Sigmoid colon (tissue), 4 donors: Measurements from ENCODE around the gene CTTN.

Experiments
- EP300 ChIP-seq, 4 donors: sonication (generic); formaldehyde crosslinking; IDR thresholded peaks; one replicate each; pipeline ENCODE4 v1.6.1; 2017; ENCODE audit warnings: antibody characterized with exemption in 4 of 4
- POLR2A ChIP-seq, 2 donors: fragments of 450-650 bp; IDR thresholded peaks; one replicate each; pipeline ENCODE4 v1.6.1; 2016; ENCODE audit warnings: antibody characterized with exemption in 2 of 2, mild to moderate bottlenecking in 2 of 2, moderate library complexity in 2 of 2
- TF ChIP-seq, protein P1 (sequence below), 4 experiments: fragments of 450-650 bp in 3 of 4; fragments of 200-600 bp in 1 of 4; IDR thresholded peaks; one replicate each; pipeline ENCODE4 v1.5.1; 2016 to 2019; ENCODE audit warnings: antibody characterized with exemption in 4 of 4, mild to moderate bottlenecking in 3 of 4, moderate library complexity in 2 of 4

DNA sequence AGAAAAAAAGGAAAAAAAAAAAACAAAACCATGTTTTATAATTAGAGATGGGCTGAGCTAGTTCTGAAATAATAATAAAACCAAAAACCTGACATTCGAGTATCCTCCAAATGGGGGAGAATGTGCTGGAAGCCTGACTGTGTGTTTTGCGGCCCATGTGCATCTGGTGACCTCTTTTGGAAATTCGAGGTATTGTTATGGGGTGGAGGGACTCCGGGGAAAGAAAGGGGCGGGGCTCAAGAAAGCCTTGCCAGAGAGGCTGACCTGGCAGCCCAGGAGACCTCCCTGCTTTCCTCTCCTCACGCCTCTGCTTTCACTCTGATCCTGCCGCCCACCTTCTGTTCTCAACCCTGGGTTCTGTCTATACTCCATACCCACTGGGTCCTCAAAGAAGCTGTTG lies 72.9 kb downstream of the CTTN start:
- TF ChIP-seq, protein P1, sequence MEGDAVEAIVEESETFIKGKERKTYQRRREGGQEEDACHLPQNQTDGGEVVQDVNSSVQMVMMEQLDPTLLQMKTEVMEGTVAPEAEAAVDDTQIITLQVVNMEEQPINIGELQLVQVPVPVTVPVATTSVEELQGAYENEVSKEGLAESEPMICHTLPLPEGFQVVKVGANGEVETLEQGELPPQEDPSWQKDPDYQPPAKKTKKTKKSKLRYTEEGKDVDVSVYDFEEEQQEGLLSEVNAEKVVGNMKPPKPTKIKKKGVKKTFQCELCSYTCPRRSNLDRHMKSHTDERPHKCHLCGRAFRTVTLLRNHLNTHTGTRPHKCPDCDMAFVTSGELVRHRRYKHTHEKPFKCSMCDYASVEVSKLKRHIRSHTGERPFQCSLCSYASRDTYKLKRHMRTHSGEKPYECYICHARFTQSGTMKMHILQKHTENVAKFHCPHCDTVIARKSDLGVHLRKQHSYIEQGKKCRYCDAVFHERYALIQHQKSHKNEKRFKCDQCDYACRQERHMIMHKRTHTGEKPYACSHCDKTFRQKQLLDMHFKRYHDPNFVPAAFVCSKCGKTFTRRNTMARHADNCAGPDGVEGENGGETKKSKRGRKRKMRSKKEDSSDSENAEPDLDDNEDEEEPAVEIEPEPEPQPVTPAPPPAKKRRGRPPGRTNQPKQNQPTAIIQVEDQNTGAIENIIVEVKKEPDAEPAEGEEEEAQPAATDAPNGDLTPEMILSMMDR (IDR thresholded peaks at IDR 0.05), result no peak
- TF ChIP-seq EP300 (IDR thresholded peaks at IDR 0.05) (no peak), POLR2A (IDR thresholded peaks at IDR 0.05) (no peak)
